Right hindlimb (tissue), 1 donor: Measurements from ENCODE around the gene L3MBTL1.
"Not testable (repeated sequence)": the region's sequence is repeated elsewhere in the genome, so short reads cannot be mapped to it uniquely, and the experiment has no call there.

Experiments
- DNase-seq: peaks from one replicate; pipeline ENCODE4 v3.0.0-alpha.2; 2018

The L3MBTL1 gene

DNA sequence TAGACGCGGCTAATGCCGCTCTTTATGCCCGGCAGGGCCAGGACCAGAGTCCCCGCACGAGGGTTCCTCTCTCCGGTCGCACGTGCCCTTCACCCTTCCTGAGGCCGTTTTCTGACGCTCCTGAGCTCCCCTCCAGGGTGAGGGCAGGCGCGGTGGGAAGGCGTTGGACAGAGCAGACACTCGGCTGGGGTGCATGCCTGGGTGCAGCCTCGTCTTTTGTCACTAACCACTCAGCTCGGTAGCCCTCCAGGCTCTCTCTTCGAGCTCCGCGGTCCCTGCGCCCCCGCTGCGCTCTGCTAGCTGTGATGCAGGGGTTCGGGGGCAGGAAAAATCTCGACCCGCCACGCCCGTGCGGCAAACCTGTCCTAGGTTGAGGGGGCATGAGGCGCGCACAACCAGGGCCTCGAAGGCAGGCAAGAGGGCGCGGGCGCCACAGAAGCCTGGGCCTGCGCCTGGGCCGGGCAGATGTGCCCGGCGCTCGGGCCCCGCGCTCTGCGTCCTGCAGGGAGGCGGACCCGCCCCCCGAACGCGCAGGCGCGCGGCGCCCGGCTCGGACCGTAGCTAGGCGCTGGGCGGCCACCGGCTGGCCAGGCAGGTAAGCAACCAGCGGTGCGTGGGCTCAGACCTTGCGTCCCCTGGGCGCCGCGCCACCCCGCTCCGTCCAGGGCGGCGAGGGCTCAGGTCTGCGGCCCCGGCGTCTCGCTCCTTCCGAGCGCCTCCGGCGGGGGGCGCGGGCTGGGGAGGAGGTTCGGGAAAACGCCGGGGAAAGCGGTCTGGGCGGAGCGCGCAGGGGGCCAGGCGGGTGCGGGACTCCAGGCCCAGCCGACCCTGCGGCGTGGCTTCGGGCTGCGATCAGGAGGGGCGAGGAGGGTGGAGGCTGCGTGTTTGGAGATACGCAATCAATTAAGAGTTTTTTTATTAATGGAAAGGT is at the start of gene L3MBTL1:
Gene L3MBTL1, plus strand, starts transcription at position 548 of the 931 bp plus-strand sequence. CDS start 5,807 bp downstream, outside the sequence.
- peak; percentile 54 for DNase-seq

- DNase-seq = no peak
Observed at GRCh38 chr20:43458422-43458924, 49.0 kb upstream of the L3MBTL1 start.

DNA sequence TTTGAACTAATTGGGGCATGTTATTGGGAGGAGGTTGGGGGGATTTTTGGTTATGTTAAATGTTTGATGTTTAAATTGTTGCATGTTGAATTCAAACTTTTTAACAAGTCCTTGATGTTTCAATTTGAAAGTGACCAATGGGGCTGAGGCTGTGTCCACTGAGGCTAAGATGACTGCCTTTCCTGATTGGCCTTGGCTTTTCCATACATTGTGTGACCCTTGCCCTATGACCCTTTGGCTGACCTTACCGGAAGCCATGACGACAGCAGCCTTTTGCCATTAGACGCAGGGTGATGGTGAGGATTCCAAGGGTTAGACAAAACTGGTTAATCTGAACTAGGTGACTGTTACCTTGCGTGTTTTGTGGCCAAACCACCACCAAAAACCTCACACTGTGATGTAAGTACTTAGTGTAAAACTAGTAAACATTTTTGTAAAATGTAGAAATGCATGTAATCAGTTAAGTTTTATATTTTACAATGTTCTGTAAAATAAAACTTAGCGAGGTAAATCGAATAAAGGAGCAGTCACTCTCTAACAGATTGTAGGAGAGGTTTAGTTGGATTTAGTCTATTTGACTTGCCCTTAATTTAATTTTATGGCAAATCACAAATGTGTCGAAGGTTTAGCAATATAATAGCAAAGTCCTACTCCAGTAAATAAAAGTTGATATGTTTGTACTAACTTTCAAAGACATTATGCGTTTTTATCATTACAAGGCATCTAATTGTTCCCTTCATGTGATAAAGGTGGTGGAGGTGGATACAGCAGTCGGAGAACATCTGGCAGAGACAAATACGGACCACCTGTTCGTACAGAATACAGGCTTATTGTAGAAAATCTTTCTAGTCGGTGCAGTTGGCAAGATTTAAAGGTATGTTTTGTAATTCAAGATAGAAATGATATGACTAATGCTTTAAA is 48.2 kb upstream of the L3MBTL1 start:
- peak; percentile 33 for DNase-seq

- no peak for DNase-seq
Observed at GRCh38 chr20:43460172-43460829, 47.2 kb upstream of the L3MBTL1 start.

GRCh38 chr20:43460830-43461200 is 46.7 kb upstream of the L3MBTL1 start:
- no peak for DNase-seq

GRCh38 chr20:43461894-43462659 is 45.4 kb upstream of the L3MBTL1 start:
- DNase-seq = no peak

GRCh38 chr20:43462660-43463526 is 44.6 kb upstream of the L3MBTL1 start:
- no peak for DNase-seq

DNA sequence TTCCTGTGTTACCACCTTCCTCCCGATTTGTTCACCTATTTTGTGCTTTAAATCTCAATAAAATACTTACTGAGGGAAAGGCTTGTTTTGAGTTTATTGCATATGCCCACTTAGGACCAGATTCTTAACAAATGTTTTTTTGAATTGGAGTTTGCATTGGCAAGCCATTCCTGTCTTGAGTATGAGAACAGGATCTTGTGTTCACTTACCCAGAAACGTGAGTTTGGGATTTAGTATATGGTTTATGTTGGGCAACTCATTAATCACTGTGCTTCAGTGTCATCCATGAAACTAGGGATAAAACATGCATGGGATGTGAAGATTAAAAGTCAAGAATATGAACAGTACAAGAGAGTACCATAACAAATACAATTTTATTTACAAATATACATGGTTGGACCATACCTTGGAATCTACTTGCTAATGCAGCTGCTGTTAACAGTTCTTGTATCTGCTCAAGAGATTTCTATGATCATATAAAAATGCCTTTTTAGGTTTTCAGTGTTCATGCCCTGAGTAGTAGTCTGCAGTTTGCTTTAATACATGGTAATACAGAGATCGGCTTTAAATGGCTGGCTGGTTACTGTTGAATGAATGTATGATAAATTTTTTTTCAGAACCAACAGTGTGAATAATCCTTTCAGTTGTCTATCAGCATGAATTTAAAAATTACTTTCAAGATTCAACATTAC is 43.8 kb upstream of the L3MBTL1 start:
- no peak for DNase-seq

DNA sequence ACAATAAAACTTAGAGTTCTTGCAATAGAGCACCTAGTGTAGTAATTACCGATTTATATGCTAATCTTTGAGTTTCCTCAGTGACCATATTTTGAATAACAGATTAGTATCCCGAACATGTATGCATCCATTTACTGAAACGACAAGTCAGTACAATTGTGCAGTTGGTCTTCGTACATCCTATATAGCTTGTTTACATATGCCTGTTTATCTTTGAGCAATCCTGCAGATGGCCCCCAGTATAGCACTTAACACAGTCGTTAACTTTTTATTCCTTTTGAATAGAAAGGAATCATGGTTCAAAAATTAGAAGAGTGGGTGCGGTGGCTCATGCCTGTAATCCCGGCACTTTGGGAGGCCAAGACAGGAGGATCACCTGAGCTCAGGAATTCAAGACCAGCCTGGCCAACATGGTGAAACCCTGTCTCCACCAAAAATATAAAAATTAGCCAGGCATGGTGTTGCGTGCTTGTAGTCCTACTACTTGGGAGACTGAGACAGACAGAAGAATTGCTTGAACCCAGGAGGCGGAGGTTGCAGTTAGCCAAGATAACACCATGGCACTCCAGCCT is 43.2 kb upstream of the L3MBTL1 start:
- no peak for DNase-seq

- no peak for DNase-seq
Observed at GRCh38 chr20:43465625-43465943, 41.9 kb upstream of the L3MBTL1 start.

DNA sequence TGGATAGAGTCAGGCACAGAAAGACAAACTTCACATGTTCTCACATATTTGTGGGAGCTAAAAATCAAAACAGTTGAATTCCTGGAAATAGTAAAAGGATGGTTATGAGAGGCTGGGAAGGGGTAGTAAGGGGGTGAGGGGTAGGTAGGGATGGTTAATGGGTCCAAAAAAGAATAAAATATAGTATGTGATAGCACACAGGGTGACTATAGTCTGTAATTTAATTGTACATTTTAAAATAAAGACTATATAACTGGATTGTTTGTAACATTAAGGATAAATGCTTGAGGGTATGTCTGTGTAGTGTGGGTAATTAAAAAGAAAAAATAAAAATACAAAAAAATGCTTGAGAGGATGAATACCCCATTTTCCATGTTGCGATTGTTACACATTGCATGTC is 39.9 kb upstream of the L3MBTL1 start:
- no peak for DNase-seq

DNA sequence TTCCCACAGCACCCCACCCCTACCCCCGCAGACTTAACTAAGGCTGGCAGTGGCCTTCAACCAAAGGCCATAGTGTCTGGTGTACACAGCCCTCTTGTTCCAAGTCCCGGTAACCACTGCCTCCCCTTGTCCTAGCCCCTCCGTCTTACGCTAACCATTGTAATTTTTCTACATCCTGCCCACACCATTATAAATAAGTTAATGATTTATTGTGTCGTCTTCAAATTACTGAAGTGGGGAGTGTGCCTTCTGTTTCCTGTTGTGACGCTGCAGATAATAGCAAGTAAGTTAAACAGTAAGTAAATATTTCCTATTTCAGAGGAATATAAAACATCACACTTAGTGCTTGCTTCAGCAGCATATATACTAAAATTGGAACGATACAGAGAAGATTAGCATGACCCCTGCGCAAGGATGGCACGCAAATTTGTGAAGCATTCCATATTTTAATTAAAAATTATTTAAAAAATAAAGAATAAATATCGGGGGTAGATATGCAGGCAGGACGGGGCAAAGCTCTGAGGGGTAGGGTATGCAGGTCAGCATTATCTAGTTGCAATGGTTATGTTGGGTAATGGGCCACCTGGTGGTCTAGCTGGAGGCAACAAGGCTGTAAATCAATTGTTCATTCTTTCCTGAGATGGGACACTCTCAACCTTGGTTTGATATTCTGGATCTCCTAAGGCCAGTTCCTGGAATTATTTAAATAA is 34.7 kb upstream of the L3MBTL1 start:
- DNase-seq = no peak

DNA sequence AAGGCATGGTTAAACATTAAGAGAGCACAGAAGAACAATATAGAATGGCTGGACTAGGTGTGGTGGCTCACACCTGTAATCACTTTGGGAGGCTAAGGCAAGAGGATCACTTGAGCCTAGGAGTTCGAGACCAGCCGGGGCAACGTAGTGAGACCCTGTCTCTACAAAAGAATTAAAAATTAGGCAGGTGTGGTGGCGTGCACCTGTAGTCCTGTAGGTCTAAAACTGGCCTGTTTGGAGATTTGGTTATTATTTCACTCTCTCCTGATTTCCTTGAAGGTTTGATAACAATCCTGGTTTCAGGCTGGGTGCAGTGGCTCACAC is 34.2 kb upstream of the L3MBTL1 start:
- DNase-seq = no peak

DNA sequence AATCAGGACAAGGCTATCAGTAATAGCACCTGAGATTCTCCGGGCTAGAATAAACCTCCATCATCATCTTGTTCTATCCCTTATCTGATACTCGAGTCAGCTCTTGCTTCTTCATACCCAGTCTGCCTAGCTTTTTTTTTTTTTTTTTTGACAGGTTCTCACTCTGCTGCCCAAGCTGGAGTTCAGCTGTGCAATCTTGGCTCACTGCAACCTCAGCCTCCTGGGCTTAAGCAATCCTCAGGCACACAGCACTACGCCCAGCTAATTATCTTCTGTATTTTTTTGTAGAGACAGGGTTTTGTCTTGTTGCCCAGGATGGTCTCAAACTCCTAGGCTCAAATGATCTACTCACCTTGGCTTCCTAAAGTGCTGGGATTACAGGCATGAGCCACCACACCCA is 30.3 kb upstream of the L3MBTL1 start:
- DNase-seq = peak; percentile 38

DNA sequence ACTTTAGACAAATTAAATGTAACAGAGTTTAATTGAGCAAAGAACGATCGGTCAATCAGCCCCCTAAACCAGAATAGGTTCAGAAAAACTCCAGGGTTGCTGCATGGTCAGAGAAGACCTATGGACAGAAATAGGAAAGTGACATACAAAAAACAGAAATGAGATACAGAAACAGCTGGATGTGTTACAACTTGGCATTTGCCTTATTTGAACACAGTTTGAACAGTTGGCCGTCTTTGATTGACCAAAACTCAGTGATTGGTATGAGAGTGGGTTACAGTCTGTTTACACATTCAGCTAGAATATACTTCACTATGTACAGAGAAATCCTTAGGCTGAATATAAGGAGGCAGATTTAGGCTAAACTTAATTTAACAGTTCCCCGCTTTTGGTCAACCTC is 29.9 kb upstream of the L3MBTL1 start:
- DNase-seq = no peak

- no peak for DNase-seq
Observed at GRCh38 chr20:43490038-43490437, 17.5 kb upstream of the L3MBTL1 start.

DNA sequence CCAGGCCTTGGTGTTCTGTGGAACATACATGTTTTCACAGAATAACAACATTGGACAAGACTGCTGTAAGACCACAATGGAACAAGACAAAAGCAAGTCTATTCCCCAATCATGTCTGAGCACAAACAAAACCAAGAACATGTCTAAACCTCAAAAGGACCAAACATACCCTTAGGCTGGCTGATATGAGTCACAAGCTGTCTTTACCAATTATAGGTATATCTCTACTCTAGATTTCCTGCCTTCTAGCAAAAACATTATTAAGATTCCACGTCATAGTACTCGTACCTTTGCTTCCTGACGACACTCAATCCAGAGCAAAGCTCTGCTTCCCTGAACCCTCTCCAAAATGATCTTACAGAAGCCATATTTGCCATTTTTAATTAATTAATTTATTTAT is 15.4 kb upstream of the L3MBTL1 start:
- no peak for DNase-seq

DNA sequence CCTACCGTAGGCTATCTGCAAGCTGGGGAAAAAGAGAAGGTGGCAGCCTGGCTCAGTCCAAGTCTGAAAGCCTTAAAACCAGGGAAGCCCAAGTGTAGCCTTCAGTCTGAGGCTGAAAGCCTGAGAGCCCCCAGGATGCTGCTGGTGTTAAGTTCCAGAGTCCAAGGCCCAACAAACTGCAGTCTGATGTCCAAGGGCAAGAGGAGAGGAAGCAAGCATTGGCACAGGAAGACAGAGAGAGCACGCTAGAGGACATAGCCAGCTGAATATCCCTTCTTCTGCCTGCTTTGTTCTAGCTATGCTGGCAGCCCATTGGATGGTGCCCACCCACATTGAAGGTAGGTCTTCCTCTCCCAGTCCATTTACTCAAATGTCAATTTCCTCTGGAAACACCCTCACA is 12.1 kb upstream of the L3MBTL1 start:
- no peak for DNase-seq

DNA sequence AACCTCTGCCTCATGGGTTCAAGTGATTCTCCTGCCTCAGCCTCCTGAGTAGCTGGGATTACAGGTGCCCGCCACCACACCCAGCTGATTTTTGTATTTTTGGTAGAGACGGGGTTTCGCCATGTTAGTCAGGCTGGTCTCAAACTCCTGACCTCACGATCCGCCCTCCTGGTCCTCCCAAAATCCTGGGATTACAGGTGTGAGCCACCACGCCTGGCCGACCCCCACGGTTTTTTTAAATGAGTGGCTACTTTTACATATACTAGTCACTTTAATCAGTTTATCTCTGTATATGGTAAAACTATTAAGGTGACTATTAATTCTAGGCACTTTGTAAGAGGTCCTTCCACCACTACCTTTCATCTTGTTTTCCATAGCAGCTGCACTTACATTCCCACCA is 5.5 kb upstream of the L3MBTL1 start:
- not testable (repeated sequence) for DNase-seq

DNA sequence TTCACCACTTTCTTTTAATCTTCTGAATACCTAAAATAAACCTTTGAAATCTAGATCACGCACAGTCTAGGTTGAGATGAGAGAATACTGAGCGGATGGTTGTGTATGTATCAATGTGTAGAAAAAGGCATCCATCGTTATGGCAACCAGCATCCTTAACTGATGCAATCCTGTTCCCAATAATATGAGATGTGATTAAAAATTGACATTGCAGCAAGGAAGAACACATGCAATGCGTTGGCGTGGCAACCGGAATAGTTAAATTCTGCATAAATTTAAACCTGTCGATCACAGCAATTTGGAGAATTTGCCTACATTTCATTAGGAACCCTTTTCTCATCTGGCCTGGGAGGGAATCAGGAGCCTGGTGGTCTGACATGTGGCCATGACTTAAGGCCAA is 1.3 kb upstream of the L3MBTL1 start:
- DNase-seq = no peak
